Sigmoid colon (tissue), 3 donors: ENCODE measurements around the gene TWNK.

Experiments
- CTCF ChIP-seq, 4 experiments: fragments of 450-650 bp in 3 of 4; fragments of 200-600 bp in 1 of 4; IDR thresholded peaks; one replicate each; pipeline ENCODE4 v1.5.1; 2016 to 2019; ENCODE audit warnings: antibody characterized with exemption in 4 of 4, mild to moderate bottlenecking in 3 of 4, moderate library complexity in 2 of 4
- POLR2A ChIP-seq, 2 donors: fragments of 450-650 bp; IDR thresholded peaks; one replicate each; pipeline ENCODE4 v1.6.1; 2016; ENCODE audit warnings: antibody characterized with exemption in 2 of 2, mild to moderate bottlenecking in 2 of 2, moderate library complexity in 2 of 2

GRCh38 chr10:100993986-100994708, 6.8 kb downstream of the TWNK start:
- TF ChIP-seq CTCF (IDR thresholded peaks at IDR 0.05), result peak; percentile 62 to 78 (median 70)
- TF ChIP-seq POLR2A (IDR thresholded peaks at IDR 0.05), result no peak
